Endothelial cell of umbilical vein (primary cell): ENCODE measurements around the gene PRCC.

Experiments
- CTCF ChIP-seq, 2 donors: IDR thresholded peaks; 1 replicate in 1 of 2; 2 replicates in 1 of 2; pipeline ENCODE4 v1.5.1; 2011; ENCODE audit warnings: low read length in 2 of 2, mild to moderate bottlenecking in 2 of 2, moderate library complexity in 2 of 2, control low read depth in 1 of 2, inconsistent platforms in 1 of 2, low read depth in 1 of 2; ENCODE audit not compliant: insufficient read depth in 1 of 2; ENCODE audit errors: extremely low read depth in 1 of 2
- EZH2 ChIP-seq: IDR thresholded peaks from 2 replicates; pipeline ENCODE4 v1.6.1; 2012; ENCODE audit warnings: borderline replicate concordance, low read depth, mild to moderate bottlenecking, moderate library complexity, low read length, inconsistent platforms; ENCODE audit not compliant: severe bottlenecking
- POLR2A ChIP-seq: IDR thresholded peaks from 2 replicates; pipeline ENCODE4 v1.6.1; 2012; ENCODE audit warnings: low read depth, mild to moderate bottlenecking, control low read depth, low read length

GRCh38 chr1:156809711-156810366 lies 42.5 kb downstream of the PRCC start:
- TF ChIP-seq CTCF (IDR thresholded peaks at IDR 0.05; ENCODE audit: extremely low read depth in 1 of 2, insufficient read depth in 1 of 2, low read depth in 1 of 2, low read length in 2 of 2) (no peak), POLR2A (no peak), EZH2 (no peak)
